Measurements from ENCODE around the gene SRRT.
A peak's percentile ranks its signal among the peaks of the same experiment; 100 is the strongest.

The SRRT gene

GRCh38 chr7:100874577-100875355 lies at the start of gene SRRT (continued):
- TF ChIP-seq ZNF549 (tag by site-specific recombination; IDR thresholded peaks at IDR 0.05): no peak
- no peak for TF ChIP-seq ZNF354C (tag by site-specific recombination; IDR thresholded peaks at IDR 0.05; ENCODE audit: borderline replicate concordance, low read depth)
- TF ChIP-seq ZNF510 (tag by site-specific recombination; IDR thresholded peaks at IDR 0.05; ENCODE audit: insufficient replicate concordance): no peak
- peak; percentile 95 for TF ChIP-seq SP2 (tag by site-specific recombination; IDR thresholded peaks at IDR 0.05)
- TF ChIP-seq ZNF777 (tag by site-specific recombination; IDR thresholded peaks at IDR 0.05; ENCODE audit: borderline replicate concordance): no peak
- no peak for TF ChIP-seq ZNF19 (tag by site-specific recombination; IDR thresholded peaks at IDR 0.05; ENCODE audit: low read depth)
- TF ChIP-seq ZNF660 (tag by site-specific recombination; IDR thresholded peaks at IDR 0.05): peak; percentile 85
- TF ChIP-seq ZNF302 (tag by site-specific recombination; IDR thresholded peaks at IDR 0.05; ENCODE audit: low read depth): no peak
- peak; percentile 64; the same call in 1 of the 2 replicates for TF ChIP-seq GLI4 (tag by site-specific recombination; IDR thresholded peaks at IDR 0.05)
- no peak for TF ChIP-seq ZNF596 (tag by site-specific recombination; IDR thresholded peaks at IDR 0.05)
- TF ChIP-seq ZNF639 (tag by site-specific recombination; IDR thresholded peaks at IDR 0.05): peak; percentile 60; the same call in 1 of the 2 replicates
- TF ChIP-seq PRDM1 (tag by site-specific recombination; IDR thresholded peaks at IDR 0.05): no peak
- no peak for TF ChIP-seq SALL2 (tag by site-specific recombination; IDR thresholded peaks at IDR 0.05; ENCODE audit: borderline replicate concordance)
- no peak for TF ChIP-seq ZNF645 (tag by site-specific recombination; IDR thresholded peaks at IDR 0.05)
- no peak for TF ChIP-seq ZNF514 (tag by site-specific recombination; IDR thresholded peaks at IDR 0.05)
- peak; percentile 100 for TF ChIP-seq OVOL3 (tag by site-specific recombination; IDR thresholded peaks at IDR 0.05)
- TF ChIP-seq ZNF518A (tag by site-specific recombination; conservative IDR thresholded peaks at IDR 0.05; ENCODE audit: low read depth): peak; percentile 64; the same call in 1 of the 2 replicates
- no peak for TF ChIP-seq ZNF140 (tag by site-specific recombination; IDR thresholded peaks at IDR 0.05)
- no peak for TF ChIP-seq ZNF239 (tag by site-specific recombination; IDR thresholded peaks at IDR 0.05)
- no peak for TF ChIP-seq ZNF202 (tag by site-specific recombination; IDR thresholded peaks at IDR 0.05; ENCODE audit: borderline replicate concordance)
- TF ChIP-seq ZNF501 (tag by site-specific recombination; IDR thresholded peaks at IDR 0.05): peak; percentile 94; the same call in 1 of the 2 replicates
- no peak; the same call in 1 of the 2 replicates for TF ChIP-seq OSR2 (tag by site-specific recombination; IDR thresholded peaks at IDR 0.05)
- peak; percentile 95 for TF ChIP-seq ZNF76 (tag by site-specific recombination; IDR thresholded peaks at IDR 0.05; ENCODE audit: borderline replicate concordance, low read depth)
- peak; percentile 32 for TF ChIP-seq GLIS1 (tag by site-specific recombination; IDR thresholded peaks at IDR 0.05)
- no peak for TF ChIP-seq AEBP2 (tag by site-specific recombination; IDR thresholded peaks at IDR 0.05; ENCODE audit: borderline replicate concordance)

Data from HEK293 (cell line).